B cell (primary cell): ENCODE data around the gene FHIT.

ENCODE experiments used
- EZH2 ChIP-seq: IDR thresholded peaks from 2 replicates; pipeline ENCODE4 v1.6.1; 2012; ENCODE audit warnings: borderline replicate concordance, low read depth, mild to moderate bottlenecking, moderate library complexity, low read length; ENCODE audit not compliant: insufficient read depth, poor library complexity, severe bottlenecking
- TF ChIP-seq, protein P1 (sequence below): fragments of 200-600 bp; IDR thresholded peaks from one replicate; pipeline ENCODE4 v1.8.0; 2022; ENCODE audit warnings: antibody characterized with exemption, mild to moderate bottlenecking

DNA sequence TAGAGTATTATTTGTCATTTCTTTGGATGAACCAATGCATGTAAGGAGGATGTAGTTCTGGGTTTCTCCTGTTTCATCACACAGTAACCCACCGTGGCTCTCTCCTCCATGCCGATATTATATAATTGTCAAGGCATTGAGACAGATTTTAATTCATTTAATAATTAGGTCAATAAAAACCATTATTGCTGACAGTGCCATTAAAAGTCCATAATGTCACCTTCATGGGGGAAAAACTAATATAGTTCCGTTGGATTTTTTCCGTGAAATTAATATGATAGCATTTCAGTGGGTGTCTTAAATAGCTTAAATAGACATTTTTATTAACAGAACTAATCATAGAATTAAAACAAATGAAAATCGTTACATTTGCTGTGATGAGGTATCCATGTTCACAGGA is 1453.7 kb downstream of the FHIT start:
- TF ChIP-seq, protein P1, sequence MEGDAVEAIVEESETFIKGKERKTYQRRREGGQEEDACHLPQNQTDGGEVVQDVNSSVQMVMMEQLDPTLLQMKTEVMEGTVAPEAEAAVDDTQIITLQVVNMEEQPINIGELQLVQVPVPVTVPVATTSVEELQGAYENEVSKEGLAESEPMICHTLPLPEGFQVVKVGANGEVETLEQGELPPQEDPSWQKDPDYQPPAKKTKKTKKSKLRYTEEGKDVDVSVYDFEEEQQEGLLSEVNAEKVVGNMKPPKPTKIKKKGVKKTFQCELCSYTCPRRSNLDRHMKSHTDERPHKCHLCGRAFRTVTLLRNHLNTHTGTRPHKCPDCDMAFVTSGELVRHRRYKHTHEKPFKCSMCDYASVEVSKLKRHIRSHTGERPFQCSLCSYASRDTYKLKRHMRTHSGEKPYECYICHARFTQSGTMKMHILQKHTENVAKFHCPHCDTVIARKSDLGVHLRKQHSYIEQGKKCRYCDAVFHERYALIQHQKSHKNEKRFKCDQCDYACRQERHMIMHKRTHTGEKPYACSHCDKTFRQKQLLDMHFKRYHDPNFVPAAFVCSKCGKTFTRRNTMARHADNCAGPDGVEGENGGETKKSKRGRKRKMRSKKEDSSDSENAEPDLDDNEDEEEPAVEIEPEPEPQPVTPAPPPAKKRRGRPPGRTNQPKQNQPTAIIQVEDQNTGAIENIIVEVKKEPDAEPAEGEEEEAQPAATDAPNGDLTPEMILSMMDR, result no peak
- no peak for TF ChIP-seq EZH2
